Stimulated activated CD8-positive, alpha-beta memory T cell treated with anti-CD3 and anti-CD28 coated beads, Interleukin-7, amount 100 ng/mL, for 24 hours (primary cell): Measurements from ENCODE around the gene CDK11A.
A peak's percentile ranks its signal among the peaks of the same experiment; 100 is the strongest.
"Not testable (repeated sequence)": the region's sequence is repeated elsewhere in the genome, so short reads cannot be mapped to it uniquely, and the experiment has no call there.

ENCODE experiments used
- DNase-seq: peaks from one replicate; pipeline ENCODE4 v3.0.0-alpha.2; 2020; ENCODE audit warnings: low read depth

Gene CDK11A

DNA sequence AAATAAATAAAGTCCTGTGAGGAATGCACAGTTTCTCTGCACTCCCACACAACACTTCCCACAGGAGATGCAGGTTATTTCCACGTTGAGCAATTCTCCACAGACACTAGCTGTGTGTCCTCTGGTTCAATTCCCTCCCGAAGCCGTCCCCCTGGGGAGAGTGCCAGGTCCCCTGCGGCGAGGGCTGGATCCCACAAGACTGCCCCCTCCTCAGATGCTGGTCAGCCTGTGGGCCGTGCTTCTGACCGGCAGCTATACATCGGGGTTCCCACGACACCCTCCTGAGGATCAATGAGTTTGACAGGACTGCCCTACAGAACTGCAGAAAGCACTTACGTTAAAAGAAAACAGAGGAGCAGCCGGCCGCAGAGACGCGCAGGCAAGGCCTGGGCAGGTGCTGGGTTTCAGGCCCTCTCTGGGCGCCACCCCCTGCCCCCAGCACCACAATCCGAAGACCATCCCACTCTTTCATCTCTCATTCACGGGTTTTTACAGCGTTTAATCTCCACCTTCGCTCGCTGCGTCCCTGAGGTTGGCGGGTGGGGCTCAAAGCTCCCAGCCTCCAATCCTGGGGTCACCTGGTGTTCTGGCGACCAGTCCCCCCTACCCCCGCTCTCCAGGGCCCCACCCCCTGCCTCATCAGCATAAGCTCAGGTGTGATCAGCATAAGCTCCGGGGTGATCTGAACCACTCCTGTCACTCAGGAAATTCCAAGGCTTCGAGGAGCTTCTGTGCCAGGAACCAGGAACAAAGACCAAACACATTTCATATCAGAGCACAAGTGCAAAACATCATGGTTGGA, 40.9 kb downstream of the CDK11A start:
- DNase-seq, result no peak

DNA sequence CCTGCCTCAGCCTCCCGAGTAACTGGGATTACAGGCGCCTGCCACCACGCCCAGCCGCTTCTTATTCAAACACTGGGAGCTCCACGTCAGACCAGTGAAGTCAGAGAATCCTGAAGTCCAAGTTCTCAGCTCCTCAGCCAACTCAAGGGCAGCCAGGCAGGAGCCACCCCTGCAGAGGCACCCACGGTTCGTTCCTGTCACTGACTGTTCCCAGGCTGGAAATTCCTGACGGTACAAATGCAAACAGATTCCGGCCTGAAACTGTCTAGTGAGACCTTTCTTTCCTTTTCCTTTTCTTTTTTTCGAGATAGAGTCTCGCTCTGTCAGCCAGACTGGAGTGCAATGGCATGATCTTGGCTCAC, 43.3 kb downstream of the CDK11A start:
- DNase-seq, result no peak

DNA sequence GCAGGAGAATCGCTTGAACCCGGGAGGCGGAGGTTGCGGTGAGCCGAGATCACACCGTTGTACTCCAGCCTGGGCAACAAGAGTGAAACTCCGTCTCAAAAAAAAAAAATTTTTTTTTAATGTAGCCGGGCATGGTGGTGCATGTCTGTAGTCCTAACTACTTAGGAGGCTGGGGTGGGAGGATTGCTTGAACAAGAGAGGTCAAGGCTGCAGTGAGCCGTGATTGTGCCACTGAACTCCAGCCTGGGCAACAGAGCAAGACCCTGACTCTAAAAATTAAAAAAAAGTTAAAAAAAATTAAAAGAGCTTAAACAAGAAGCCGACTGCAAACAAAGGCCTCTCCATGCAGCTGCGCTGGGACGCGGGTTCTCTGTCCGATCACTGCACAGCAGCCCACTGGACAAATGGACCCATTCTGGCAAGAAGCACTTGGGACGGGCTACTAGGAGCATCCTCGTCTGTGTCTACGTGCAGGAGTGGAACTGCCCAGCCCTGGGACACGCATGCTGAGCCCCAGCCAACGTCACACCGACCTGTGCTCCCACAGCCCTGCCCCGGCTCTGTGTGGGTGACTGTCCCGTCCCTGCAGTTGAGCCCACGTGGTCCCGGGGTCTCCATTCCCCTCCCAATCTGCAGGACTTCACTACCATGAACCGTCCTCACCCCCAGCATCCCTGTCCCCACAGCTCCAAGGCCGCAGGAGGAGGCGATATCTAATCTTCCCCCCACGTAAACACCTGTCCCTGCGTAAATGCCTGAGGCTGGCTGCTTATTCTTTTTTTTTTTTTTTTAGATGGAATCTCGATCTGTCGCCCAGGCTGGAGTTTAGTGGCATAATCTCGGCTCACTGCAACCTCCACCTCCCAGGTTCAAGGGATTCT, 43.9 kb downstream of the CDK11A start:
- no peak for DNase-seq

DNA sequence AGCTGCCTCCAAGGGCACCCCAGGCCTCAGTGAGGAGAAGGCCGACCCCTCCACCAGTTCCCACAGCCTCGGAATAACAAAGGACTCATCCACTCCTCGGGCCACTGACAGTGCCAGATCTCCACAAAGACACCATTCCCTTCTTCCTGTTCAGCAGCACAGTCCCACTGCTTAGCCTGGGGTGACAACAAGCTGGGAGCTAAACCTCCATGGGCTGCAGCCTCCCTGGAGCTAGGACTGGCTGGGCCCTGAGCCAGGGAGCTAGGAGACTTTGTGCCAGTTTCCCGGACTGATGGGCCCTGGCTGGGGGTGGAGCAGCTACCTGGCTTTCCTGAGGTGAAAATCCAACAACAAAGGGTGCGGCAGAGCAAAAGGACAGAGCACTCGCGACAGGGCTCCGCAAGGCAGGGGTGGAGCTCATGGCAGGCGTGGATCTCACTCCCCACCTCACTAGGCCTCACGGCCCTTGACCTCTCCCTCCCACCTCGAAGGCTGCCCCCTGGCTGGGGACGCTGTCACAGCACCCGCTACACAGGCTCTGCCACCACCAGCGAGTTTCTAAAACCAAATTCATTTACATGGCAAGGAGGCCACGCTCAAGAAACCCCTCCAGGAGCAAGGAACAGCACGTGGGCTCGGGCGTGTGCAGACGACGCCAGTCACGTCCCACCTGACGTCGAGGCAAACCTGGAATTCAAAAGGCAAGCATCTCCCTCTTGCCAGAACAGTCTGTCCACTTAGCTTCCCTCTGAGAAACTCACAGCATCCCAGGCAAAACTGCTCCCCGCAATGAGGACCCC, 45.4 kb downstream of the CDK11A start:
- peak; percentile 28 for DNase-seq

DNA sequence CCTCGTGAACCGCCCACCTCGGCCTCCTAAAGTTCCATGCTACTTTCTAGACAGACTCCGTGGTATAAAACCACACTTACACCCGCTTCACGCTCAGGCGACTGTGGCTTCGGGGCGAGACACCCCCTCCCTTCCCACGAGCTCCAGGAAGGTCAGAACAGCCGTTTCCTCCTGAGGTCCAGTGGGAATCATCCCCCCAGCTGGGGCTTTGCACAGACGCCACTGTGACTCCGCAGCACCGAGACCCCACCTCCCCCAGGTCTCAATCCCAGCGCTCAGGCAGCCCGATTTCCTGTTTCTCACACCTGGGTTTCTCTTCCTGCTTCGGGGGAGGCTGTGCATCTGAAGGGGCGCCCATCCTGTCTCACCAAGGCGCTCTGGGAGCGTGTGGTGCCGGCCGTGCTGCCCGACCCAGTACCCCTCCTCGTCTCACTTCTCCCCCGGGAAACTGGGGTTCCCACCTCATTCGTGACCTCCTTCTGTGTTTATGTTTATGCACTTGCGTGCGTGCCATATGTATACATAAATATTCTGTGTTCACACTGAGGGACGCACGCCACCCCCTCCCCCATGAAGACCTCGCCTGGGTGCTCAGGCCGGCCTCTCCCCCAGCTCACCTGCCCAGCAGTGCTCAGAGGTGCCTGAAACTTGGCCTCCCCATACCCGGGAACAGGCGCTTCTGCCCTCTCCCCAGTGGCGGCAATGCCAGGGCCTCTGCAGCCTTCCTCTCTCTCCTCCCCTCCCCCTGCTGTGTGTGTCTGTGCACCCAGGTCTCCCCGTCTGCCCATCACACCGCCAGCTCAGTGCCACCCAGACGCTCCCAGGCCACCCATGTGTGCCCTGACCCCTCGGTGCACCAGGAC, 46.2 kb downstream of the CDK11A start:
- DNase-seq, result peak; percentile 21

DNA sequence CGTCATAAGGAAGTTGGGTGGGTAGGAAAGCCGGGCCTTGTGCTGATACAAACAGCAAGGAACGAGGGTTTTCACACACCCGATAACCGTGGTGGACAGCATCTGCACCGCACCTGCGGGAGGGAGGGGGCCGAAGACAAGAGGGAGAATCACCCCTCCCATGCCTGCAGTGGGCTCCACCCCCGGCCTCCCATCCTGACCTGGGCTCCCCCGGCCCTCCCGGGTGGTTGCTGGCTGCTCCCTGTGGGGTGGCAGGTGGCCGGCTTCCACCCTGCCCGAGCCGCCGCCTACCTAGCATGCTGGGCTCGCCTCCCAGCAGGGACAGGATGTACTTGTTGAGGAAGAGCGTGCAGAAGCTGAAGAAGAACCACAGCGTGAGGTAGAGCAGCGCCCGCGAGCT, 48.1 kb downstream of the CDK11A start:
- not testable (repeated sequence) for DNase-seq

DNA sequence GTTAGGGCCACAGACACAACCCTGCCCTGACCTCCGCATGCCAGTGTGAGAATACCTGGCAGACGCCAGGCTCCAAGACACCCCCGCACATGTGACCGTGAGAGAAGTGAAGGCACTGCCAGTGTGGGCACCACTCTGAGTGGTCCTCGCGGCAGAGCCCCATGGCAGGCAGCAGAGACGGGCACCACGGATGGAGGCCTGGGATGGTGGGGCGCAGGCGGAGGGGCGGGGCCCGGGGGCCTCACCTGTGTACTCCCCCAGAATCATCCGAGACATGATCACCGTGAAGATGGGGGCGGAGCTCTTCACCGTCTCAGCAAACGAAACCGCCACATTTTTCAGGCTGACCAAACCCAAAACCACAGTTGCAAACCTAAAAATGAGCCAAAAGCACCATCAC, 48.9 kb downstream of the CDK11A start:
- not testable (repeated sequence) for DNase-seq

DNA sequence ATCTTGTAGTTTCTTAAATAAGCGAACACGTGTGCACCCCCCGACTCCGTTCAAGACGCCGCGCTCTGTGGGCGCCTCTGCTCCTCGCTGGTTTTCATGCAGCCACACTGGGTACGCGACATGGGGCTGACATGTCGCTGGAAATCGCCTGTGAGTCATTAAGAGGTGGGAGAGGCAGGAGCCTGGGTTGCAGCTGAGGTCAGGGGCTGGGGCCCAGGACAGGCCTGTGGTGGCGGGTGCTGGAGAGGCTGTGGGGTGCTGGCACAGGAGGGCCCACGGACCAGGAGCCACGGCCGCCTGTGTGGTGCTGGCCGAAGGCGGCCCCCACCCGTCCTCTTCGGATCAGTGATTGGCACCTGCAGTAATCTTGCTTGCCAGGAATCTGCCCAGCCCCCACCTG, 49.4 kb downstream of the CDK11A start:
- DNase-seq, result not testable (repeated sequence)

DNA sequence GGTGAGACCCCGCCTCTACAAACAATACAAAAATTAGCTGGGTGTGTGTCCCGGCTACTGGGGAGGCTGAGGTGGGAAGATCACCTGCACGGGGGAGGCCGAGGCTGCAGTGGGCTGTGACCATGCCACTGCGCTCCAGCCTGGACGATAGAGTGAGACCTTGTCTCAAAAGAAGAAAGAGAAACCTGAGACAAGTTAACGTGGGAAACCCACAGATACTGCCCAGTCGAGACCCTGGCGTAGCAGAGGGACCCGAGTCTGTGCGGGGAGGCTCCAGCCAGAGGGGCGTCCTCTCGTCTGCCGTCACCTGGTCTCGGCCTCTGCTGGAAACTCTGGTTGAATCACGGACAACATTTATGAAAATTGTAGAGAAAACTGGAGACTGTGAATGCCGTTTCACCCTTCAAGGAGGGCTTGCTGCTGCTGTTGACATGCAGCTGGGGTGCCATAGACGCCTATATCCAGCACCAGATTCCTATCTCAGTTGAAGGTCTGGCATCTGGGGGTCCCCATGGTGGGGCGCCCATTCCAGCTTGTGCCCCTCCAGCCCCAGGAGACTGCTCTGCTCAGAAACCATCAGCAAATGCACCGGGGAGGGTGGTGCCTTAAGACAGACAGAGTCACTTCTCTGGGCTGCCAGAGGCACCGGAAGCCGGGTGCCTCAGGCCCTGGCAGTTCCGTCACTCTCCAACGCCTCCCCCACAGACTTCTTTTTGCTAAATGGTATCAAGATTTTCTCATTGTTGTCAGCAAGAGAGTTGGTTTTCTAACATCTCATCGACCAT, 51.8 kb downstream of the CDK11A start:
- DNase-seq, result no peak

DNA sequence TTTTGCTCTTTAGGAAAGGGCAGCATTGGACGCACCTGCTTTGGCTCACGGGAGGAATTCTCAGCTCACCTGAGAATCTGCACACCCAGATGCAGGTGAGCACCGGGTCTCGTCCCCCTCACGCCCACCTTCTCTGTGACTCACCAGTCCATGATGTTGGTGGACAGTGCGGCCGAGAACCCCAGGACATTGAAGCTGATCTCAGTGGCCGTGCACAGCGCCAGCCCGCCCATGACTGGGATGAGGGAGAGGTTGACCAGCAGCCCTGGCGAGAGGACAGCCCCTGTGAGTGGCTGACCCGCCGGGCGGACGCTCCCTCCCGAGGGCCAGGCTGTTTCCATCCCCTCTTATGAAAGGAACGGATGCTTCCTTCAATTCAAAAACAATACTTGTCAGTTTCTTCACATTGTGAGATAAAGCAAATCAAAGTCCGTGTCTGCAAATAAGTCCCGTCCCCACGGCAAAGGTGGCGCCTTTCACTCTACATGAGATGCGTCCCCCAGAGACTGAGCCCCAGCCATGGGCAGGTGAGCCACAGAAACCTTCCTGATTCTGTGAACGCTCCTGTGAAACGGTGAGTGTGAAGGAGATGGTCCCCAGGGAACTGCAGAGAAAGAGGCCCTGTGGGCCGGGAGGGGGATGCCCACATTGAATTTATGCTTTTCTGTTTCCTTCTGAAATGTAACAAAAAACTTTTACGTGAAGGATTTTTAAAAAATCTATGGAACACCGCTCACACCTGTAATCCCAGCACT, 52.6 kb downstream of the CDK11A start:
- no peak for DNase-seq

DNA sequence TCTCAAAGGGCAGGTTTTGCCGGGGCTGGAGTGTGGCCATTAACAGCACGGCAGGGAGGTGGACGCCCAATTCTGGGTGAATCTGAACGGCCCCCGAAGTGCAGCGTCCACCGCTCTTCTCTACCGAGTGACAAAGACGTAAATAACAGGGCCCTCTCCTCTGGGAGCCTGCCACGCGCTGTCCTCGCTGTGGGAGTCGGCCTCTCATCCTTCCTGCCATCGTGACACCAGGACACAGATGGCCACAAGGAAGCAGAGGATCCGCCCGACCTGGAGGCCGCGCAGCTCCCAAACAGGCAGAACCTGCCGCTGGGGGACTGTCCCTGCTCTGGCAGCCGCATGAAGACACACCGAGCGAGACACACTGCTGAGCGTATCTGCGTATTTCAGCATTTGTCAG, 53.3 kb downstream of the CDK11A start:
- no peak for DNase-seq

DNA sequence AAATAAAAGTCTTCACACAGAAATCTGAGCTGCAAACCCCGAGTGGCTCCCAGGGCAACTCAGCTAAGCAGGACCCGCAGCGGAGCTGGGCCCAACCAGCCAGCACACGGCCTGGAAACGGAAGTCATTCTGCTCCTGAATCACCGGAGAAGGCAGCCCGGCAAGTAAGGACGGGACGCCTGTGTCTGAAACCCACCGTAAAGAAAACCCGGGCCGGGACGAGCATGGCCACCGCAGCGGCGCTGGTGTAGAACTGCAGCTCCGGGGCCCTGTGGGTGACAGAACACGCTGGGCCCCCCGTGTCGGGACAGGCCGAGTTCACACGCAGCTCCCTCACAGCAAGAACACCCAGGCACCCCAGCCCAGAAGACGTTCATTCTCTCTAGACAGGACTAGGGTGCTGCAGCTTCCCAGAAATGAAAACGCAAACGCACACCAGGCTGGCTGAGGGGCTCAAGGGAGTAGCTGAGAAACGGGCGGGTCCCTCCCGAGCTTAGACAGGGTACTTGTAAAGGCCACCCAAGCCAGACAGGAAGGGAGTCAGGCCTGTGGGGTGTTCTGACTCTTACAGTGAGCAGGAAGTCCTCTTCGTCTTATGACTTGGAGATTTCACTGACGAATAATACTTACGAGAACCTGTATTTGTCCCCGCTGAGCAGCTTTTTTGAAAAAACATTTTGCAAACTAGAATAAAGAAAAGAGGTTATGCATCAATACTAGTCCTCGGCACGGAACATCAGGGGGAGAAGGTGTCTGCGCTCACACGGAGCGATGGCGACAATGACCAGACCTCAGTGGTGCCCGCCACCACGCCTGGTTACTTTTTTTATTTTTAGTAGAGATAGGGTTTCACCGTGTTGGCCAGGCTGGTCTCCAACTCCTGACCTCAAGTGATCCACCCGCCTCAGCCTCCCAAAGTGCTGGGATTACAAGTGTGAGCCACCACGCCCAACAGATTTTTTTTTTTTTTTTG, 54.4 kb downstream of the CDK11A start:
- no peak for DNase-seq

DNA sequence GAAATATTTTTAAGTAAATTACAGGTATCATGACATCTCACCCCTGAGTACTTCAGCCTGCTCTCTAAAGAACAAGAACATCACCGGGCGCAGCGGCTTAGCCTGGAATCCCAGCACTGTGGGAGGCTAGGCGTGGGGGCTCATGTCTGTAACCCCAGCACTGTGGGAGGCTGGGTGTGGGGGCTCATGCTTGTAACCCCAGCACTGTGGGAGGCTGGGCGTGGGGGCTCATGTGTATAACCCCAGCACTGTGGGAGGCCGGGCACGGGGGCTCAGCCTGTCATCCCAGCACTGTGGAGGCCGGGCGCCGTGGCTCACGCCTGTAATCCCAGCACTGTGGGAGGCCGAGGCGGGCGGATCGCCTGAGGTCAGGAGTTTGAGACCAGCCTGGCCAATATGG, 57.6 kb downstream of the CDK11A start:
- DNase-seq, result no peak

DNA sequence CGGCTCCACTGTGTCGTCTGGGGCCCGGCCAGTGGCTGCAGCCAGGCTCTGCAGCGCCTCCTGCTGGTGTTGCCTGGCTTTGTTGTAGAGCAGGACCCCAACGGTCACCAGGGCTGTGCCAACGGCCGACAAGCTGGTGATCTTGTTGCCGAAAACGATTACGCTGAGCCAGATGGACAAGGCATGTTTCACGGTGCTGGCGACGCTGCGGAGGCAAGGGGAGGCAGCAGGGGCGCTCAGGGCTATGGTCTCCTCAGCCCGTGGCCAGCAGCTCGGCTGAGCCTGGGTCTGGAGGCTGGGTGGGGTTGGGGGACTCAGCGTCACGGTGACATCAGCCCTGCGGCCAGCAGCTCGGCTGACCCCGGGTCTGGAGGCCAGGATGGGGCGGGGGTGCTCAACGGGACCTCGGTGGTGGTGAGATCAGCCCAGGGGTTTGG, 58.3 kb downstream of the CDK11A start:
- DNase-seq, result peak; percentile 19

DNA sequence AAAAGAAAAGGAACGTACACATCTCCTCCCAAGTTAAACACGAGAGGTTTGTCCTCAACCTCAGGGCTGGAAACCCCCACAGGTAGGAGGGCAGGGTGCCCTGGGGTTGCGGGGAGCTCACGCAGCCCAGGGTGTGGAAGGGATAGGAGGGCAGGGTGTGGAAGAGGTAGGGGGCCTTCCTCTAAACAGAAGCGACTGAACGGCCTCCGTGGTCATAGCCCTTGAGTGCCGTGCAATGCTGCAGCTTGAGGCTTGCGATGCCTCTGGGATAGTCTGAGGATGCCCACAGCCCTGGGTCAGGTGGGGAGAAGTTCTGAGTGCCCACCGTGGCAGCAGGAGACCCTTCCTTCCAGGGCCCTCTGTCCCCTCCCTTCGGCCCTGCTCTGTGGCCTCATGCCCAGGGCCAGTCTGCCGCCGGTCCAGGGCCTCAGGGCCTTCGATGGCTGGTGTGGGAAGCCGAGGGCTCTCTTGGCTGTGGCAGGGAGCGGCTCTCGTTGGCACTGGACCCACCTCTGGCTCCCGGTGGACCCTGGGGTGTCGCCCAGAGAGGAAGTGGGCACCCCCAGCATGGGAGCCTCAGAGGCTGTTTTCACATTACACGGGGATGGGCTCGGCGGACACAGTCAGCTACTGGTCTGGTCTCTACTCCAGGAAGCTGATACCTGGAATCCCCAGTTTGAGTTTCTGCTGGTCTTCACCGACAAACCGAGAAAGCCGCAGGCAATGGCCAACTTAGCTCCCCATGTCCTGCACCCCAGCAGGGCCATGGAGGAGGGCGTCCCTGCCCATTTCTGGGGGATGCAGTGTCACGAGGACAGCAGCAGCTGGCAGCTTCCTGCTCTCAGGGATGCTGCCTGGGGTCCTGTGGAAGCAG, 59.0 kb downstream of the CDK11A start:
- DNase-seq, result no peak

DNA sequence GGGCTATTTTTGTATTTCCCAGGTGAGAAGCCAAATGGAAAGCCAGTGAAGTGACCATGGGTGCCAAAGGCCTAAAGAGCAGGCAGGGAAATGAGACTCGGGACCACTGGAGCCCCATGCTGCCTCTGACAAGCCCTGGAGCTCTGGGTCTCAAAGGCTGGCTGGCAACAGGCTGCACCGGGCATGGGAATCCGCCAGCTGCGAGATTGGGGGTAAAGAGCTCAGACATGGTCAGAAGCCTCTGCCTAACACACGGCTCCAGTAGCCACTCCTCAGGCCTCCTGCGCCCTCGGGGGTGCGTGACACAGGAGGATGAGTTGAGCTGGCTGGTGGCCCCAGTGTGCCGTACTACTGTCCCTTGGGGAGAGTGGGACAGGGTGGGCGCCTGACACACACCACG, 59.8 kb downstream of the CDK11A start:
- not testable (repeated sequence) for DNase-seq

DNA sequence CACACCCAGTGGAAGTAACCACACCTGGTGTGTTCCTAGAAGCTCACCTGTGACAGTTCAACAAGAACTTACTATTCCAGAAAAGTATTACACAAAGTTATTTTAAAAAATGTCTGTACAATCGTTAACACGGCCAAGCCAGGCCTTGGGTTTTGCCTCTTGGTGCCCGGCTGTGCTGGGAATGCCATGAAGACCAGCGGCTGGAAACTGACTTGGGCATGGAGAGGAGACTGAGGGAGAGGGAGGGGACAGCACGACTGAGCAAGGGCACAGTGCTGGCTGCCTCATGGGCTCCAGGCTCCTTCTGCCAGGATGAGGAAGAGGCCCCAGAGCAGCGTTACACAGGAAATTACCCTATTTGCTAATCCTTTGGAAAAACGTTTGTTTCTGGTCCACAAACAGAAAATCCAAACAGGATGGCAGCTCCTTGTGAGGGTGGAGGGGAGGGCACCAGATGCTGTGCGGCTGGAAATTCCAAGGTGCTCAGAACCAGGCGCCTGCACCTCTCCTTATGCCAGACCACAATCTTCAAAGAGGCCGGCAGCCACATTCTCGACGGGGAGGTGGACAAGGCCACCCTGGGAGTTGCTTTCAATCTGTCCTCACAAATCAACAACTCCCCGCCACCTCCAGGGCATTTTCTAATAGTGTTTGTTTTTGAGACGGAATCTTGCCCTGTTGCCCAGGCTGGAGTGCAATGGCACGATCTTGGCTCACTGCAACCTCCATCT, 61.2 kb downstream of the CDK11A start:
- not testable (repeated sequence) for DNase-seq
